ENCODE measurements around the gene ATP9B.
"Not testable (repeated sequence)": the region's sequence is repeated elsewhere in the genome, so short reads cannot be mapped to it uniquely, and the experiment has no call there.

ATP9B gene

DNA sequence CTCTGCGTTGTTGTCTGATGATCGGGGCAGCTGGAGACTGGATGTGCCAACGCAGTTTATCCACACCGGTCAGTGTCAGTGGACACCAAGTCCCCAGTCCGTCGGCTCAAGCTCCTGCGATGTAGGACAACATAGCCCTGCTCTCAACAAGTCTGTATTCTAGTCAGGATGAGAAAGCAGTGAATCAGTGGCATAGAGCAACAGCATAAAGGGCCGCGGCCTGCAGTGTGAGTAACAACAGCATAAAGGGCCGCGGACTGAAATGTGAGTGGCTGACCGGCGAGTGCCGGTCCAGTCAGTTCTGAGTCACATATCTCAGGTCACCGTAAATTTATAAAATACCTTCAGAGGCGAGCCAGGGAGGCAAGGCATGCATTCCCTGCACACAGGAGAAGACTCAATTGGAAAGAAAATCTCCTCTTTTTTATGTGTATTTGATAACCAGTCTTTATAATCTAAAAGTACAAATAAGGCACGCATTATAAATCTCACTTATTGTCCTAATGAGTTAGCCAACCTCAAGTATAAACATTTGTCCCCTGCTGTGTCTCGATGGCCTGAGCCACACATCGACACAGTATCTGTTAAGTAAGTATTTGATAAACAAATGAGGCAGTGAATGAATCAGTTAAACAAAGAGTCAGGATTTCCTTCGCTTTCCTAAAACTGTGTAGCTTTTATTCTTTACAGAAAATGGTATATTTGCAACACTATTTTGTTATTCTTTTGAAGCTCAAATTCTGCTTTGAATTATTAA is 292.8 kb downstream of the ATP9B start:
- no peak for DNase-seq (ENCODE audit: low spot score)

DNA sequence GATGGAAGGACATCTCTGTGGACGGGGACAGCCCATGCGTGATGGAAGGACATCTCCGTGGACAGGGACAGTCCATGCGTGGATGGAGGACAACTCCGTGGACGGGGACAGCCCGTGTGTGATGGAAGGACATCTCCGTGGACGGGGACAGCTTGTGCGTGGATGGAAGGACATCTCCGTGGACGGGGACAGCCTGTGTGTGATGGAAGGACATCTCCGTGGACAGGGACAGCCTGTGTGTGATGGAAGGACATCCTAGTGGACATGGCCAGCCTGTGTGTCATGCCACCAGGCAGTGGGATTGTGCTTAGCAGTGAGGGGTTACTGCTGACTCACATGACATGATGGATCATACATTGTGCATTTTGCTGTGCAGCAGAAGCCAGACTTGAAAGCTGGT is 296.5 kb downstream of the ATP9B start:
- DNase-seq (ENCODE audit: low spot score) = no peak

GRCh38 chr18:79366177-79367094 is 297.2 kb downstream of the ATP9B start:
- DNase-seq (ENCODE audit: low spot score) = no peak

- DNase-seq (ENCODE audit: low spot score) = no peak
Measured at GRCh38 chr18:79367480-79367879, 298.3 kb downstream of the ATP9B start.

DNA sequence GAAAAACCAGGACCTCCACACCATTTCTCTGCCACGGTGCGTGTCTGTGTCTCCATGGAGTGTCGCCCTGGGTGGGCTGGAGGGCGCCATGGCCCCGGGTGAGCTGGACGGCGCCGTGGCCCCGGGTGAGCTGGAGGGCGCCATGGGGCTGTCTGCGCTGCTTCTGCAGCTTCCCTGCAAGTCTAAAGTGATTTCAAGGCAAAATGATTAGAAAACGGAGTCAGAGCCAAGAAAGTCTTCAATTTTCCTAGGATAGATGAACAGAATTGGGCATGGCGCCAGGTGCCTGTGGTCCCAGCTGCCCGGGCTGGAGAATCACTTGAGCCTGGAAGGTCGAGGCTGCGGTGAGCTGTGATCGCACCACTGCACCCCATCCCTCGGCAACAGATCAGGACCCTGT is 298.8 kb downstream of the ATP9B start:
- DNase-seq (ENCODE audit: low spot score) = no peak

- DNase-seq (ENCODE audit: low spot score) = no peak
Measured at GRCh38 chr18:79368681-79369080, 299.5 kb downstream of the ATP9B start.

DNA sequence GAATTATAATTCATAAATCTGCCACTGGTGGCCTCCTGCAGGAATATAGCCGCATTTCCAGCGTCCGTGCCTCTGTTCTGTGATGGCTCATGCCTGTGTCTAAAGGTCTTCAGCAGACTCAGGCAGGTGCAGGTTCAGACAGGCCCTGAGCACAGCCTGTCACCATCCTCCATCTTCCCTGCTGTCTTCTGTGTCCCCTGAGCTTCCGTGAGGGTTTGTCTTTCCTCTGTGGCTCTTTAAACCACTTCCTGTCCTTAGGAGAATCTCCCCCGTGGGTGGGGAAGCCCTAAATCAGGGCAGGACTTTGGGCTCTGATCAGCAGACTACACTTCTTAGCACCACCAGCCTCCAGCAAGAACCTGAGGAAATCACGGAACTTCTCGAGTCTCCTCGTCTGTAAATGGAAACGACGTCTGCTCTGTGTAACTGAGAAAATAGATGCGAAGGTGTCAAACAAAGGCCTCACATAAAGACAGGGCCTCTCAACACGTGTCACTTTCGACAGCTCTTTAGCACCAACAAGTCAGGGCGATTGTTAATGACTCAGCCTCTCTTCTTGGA is 302.4 kb downstream of the ATP9B start:
- no peak for DNase-seq (ENCODE audit: low spot score)

GRCh38 chr18:79372461-79372860 is 303.3 kb downstream of the ATP9B start:
- DNase-seq (ENCODE audit: low spot score) = no peak

GRCh38 chr18:79372991-79373390 is 303.8 kb downstream of the ATP9B start:
- no peak for DNase-seq (ENCODE audit: low spot score)

DNA sequence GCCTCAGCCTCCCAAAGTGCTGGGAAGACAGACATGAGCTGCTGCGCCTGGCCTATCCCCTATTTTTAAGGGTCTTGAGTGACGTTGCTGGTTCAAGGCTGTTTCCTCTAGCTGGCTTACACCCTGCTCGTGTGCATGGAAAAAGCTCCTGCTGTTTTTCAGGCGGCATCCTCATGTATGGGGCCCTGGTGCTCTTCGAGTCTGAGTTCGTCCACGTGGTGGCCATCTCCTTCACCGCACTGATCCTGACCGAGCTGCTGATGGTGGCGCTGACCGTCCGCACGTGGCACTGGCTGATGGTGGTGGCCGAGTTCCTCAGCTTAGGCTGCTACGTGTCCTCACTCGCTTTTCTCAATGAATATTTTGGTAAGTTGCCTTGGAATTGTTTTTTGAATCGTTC is 304.5 kb downstream of the ATP9B start:
- no peak for DNase-seq (ENCODE audit: low spot score)

DNA sequence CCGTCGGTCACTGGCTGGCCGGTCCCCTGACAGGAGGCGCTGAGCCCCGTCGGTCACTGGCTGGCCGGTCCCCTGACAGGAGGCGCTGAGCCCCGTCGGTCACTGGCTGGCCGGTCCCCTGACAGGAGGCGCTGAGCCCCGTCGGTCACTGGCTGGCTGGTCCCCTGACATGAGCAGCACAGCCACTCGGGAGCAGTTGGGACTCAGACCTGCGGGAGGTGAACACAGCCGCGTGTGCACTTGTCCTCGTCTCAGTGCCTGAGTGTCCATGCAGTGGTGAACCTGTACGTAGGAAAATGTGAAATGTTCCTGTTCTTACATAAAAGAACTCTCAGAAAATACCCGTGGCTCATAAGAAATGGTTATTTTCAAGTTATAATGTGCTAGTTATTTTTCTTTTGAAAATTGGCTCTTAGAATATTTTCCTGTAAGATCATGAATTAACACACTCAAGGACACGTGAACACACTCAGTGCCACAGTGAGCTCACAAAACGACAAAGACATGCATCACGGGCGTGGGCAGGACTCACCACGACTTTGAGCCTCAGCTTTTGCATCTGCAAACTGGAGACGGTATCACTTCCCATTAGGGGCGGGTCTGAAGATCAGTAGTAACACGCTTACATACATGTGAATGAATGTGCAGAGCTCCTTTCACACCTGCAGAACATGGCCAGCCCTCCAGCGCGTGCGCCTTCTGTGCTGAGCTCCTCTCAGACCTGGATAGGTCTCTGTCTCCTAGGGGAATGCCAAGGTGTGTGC is 305.4 kb downstream of the ATP9B start:
- DNase-seq (ENCODE audit: low spot score) = no peak

DNA sequence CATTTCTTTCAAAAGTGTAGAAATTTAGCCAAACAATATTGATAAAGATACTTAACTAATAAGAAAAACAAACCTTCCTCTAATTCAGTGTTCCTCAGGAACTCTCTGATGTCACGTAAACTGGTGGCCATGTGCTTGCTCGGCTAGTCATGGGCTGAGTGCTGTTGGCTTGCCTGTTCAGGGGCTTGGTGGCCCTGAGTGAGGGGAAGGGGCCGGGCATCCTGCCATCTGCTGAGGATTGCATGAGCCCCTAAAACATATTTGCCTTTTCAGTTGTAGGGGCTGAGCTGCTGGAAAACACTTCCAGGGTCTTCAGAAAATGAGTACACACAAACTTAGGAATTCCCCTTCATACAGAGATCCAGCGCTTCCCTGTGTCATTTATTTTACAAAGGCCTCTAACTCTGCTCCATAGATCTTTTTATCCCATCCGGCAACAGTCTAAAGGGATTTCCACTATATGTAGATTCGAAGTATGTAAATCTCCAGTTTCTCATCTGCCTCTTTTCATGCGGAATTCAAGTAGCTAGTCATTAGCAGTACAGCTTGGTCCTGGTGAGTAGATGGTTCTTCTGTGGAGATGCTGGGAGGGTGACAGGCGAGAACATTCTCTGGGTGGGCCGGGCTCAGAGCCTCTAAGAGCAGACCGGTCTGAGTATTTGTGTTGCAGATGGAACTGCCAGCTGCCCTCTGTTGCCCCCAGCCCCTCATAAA is 306.4 kb downstream of the ATP9B start:
- DNase-seq (ENCODE audit: low spot score) = no peak

- DNase-seq (ENCODE audit: low spot score) = not testable (repeated sequence)
Measured at GRCh38 chr18:79376661-79377060, 307.5 kb downstream of the ATP9B start.

- no peak for DNase-seq (ENCODE audit: low spot score)
Measured at GRCh38 chr18:79377187-79377891, 308.1 kb downstream of the ATP9B start.

- peak; percentile 94 for DNase-seq (ENCODE audit: low spot score)
Measured at GRCh38 chr18:79378536-79379250, 309.5 kb downstream of the ATP9B start.

GRCh38 chr18:79379251-79379905 is 310.2 kb downstream of the ATP9B start:
- no peak for DNase-seq (ENCODE audit: low spot score)

DNA sequence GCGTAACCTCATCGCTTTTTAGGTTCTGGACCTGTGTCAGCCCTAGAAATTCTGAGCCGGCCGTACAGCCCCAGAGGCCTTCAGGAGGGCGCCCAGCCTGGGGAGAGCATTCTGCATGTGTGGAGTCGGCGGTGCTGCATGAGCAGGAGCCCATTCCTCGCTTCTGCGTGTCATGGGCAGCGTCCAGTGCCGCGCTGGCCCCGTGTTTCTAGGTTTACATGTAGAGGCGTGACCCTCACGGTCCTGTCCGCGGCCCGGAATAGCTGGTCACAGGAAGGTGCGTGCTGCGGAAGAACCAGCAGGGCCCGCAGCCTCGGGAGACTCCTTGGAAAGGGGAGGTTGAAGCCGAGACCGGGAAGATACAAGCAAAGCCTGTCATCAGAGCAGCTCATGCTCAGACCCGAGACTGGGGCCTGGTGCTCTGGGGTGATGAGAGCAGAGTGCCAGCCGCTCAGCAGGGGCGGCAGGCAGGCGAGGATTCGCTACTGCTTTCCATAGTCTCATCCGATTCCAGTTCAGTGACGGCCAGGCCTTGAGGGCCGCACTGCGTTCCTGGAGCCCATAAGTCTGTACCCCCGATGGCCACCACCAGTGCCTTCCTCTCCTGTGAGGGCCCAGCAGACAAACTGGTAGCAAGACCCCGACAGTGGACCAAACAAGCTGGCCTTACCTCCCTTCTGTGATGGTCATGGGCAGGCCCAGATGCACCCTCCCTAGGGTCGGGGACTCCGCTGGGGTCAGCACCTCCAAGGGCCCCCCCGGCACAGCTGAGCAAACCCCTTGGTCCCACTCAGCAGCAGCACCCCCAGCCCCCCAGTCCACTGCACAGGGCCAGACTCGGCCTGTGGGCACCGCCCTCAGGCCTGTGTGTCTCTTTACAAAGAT is 311.0 kb downstream of the ATP9B start:
- peak; percentile 42 for DNase-seq (ENCODE audit: low spot score)

Measured in D341Med (cell line).